Measurements from ENCODE around the gene EPC1.
"Not testable (repeated sequence)": the region's sequence is repeated elsewhere in the genome, so short reads cannot be mapped to it uniquely, and the experiment has no call there.

Gene EPC1

GRCh38 chr10:32273336-32273735, 73.6 kb downstream of the EPC1 start:
- no peak for ATAC-seq

- ATAC-seq, result no peak
Measured at GRCh38 chr10:32271617-32272016, 75.3 kb downstream of the EPC1 start.

GRCh38 chr10:32269343-32270100, 77.4 kb downstream of the EPC1 start:
- peak in 1 of 2 donors; percentile 33 for ATAC-seq

GRCh38 chr10:32268788-32269187, 78.2 kb downstream of the EPC1 start:
- ATAC-seq, result no peak

GRCh38 chr10:32266979-32267378, 80.0 kb downstream of the EPC1 start:
- ATAC-seq, result no peak

- ATAC-seq, result no peak
Measured at GRCh38 chr10:32266566-32266965, 80.4 kb downstream of the EPC1 start.

- ATAC-seq, result no peak
Measured at GRCh38 chr10:32265756-32266155, 81.2 kb downstream of the EPC1 start.

GRCh38 chr10:32263300-32263699, 83.7 kb downstream of the EPC1 start:
- peak in 1 of 2 donors; percentile 64 for ATAC-seq

GRCh38 chr10:32259551-32259950, 87.4 kb downstream of the EPC1 start:
- no peak for ATAC-seq

GRCh38 chr10:32256613-32257437, 90.1 kb downstream of the EPC1 start:
- peak; percentile 69 to 74 for ATAC-seq

GRCh38 chr10:32253821-32254220, 93.1 kb downstream of the EPC1 start:
- no peak for ATAC-seq

GRCh38 chr10:32253276-32253675, 93.7 kb downstream of the EPC1 start:
- ATAC-seq, result no peak

- peak; percentile 89 to 92 for ATAC-seq
Measured at GRCh38 chr10:32250489-32250888, 96.5 kb downstream of the EPC1 start.

- no peak for ATAC-seq
Measured at GRCh38 chr10:32246685-32247084, 100.3 kb downstream of the EPC1 start.

GRCh38 chr10:32245760-32246159, 101.2 kb downstream of the EPC1 start:
- ATAC-seq, result no peak

- peak; percentile 91 to 95 for ATAC-seq
Measured at GRCh38 chr10:32244421-32245207, 102.3 kb downstream of the EPC1 start.

- ATAC-seq, result no peak
Measured at GRCh38 chr10:32244011-32244410, 102.9 kb downstream of the EPC1 start.

GRCh38 chr10:32241946-32242345, 105.0 kb downstream of the EPC1 start:
- ATAC-seq, result no peak

GRCh38 chr10:32240471-32240870, 106.5 kb downstream of the EPC1 start:
- no peak for ATAC-seq

GRCh38 chr10:32239769-32240168, 107.2 kb downstream of the EPC1 start:
- ATAC-seq, result no peak

- ATAC-seq, result no peak
Measured at GRCh38 chr10:32237644-32238345, 109.2 kb downstream of the EPC1 start.

- no peak for ATAC-seq
Measured at GRCh38 chr10:32234471-32234870, 112.5 kb downstream of the EPC1 start.

GRCh38 chr10:32233375-32233774, 113.6 kb downstream of the EPC1 start:
- ATAC-seq, result not testable (repeated sequence)

Measured in activated CD4-positive, CD25-positive, alpha-beta regulatory T cell treated with anti-CD3 and anti-CD28 coated beads, Interleukin-2, amount 50 U/mL, for 24 hours (primary cell).